ENCODE data around the gene SMIM44.

The SMIM44 gene

GRCh38 chr19:3499738-3500428 lies 16.6 kb upstream of the SMIM44 start:
- DNase-seq: no peak

- DNase-seq: no peak
Measured at GRCh38 chr19:3497757-3498520, 14.7 kb upstream of the SMIM44 start.

GRCh38 chr19:3496392-3497273 lies 13.4 kb upstream of the SMIM44 start:
- DNase-seq: no peak

GRCh38 chr19:3494559-3494958 lies 11.3 kb upstream of the SMIM44 start:
- DNase-seq: no peak

GRCh38 chr19:3494051-3494450 lies 10.8 kb upstream of the SMIM44 start:
- DNase-seq: no peak

- no peak for DNase-seq
Measured at GRCh38 chr19:3493651-3494050, 10.4 kb upstream of the SMIM44 start.

GRCh38 chr19:3492919-3493318 lies 9.7 kb upstream of the SMIM44 start:
- DNase-seq: no peak

- DNase-seq: no peak
Measured at GRCh38 chr19:3492131-3492839, 9.0 kb upstream of the SMIM44 start.

GRCh38 chr19:3491396-3492119 lies 8.3 kb upstream of the SMIM44 start:
- DNase-seq: no peak

- no peak for DNase-seq
Measured at GRCh38 chr19:3482507-3483225, 575 bp downstream of the SMIM44 start.

- DNase-seq: no peak
Measured at GRCh38 chr19:3481241-3482090, 1.8 kb downstream of the SMIM44 start.

GRCh38 chr19:3480383-3481091 lies 2.7 kb downstream of the SMIM44 start, which contains the start of gene SMIM24:
TSS of gene SMIM24 (minus strand) at chr19:3480525. CDS start at chr19:3480463, 62 bp downstream.
- no peak for DNase-seq

- DNase-seq: no peak
Measured at GRCh38 chr19:3479834-3480215, 3.4 kb downstream of the SMIM44 start.

GRCh38 chr19:3479177-3479833 lies 3.9 kb downstream of the SMIM44 start:
- DNase-seq: peak; percentile 28

- DNase-seq: no peak
Measured at GRCh38 chr19:3478409-3479176, 4.6 kb downstream of the SMIM44 start.

- DNase-seq: no peak
Measured at GRCh38 chr19:3477951-3478350, 5.3 kb downstream of the SMIM44 start.

- no peak for DNase-seq
Measured at GRCh38 chr19:3477506-3477905, 5.7 kb downstream of the SMIM44 start.

GRCh38 chr19:3476830-3477229 lies 6.4 kb downstream of the SMIM44 start:
- DNase-seq: no peak
